ENCODE measurements around the gene PLXNA2.

GRCh38 chr1:208013210-208013609 lies 231.0 kb downstream of the PLXNA2 start:
- TF ChIP-seq CTCF (IDR thresholded peaks at IDR 0.05), result no peak
- TF ChIP-seq POLR2A (IDR thresholded peaks at IDR 0.05), result no peak

All from body of pancreas (tissue), 4 donors.